ENCODE results near the gene DPP3.

DPP3 gene

DNA sequence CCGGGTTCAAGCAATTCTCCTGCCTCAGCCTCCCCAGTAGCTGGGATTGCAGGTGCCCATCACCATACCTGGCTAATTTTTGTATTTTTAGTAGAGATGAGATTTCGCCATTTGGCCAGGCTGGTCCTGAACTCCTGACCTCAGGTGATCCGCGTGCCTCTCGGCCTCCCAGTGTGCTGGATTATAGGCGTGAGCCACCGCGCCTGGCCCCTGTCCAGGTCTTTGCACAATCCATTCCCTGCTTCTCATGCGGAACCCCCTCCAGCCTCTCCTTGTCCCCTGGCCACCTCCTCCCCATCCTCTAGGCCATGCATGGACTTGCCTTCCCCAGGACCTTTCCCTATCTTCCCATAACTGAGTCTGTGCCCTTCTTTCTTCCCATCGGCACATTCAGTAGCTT is 8.7 kb downstream of the DPP3 start:
- no peak for DNase-seq (ENCODE audit: low read depth)

DNA sequence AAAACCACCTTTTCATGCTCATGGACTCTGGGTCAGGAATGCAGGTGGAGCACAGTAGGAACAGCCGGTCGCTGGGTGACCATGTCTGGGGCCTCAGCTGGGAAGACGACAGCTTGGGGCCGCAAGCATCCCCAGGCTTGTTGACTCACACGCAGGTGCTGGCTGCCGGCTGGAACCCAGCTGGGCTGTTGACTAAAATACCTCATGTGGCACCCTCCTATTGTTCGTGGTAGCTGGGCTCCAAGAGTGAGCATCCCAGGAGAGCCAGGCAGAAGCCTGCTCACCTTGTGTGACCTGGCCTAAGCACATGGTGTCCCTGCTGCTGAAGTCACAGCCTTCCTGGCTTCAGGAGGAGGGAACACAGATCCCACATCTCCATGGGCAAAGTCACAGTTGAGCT is 9.4 kb downstream of the DPP3 start:
- DNase-seq (ENCODE audit: low read depth) = no peak

DNA sequence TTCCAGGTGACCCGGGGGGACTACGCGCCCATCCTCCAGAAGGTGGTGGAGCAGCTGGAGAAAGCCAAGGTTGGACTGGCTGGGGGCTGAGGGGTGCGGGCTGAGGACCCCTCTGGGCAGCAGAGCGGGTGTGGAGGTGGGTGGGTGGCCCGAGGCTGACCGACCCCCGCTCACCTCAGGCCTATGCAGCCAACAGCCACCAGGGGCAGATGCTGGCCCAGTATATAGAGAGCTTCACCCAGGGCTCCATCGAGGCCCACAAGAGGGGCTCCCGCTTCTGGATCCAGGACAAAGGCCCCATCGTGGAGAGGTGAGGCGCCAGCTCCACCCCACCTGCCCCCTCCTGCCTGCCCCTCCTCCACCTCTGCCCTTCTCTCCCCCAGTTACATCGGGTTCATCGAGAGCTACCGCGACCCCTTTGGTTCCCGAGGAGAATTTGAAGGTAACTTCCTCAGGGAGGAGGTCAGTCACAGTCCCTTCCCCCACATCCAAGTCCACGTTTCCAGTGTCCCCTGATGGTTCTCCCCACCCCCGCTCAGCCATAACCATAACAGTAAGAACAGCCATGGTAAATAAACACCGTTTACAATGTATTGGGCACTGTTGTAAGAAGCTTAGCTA is 11.2 kb downstream of the DPP3 start:
- DNase-seq (ENCODE audit: low read depth) = no peak

DNA sequence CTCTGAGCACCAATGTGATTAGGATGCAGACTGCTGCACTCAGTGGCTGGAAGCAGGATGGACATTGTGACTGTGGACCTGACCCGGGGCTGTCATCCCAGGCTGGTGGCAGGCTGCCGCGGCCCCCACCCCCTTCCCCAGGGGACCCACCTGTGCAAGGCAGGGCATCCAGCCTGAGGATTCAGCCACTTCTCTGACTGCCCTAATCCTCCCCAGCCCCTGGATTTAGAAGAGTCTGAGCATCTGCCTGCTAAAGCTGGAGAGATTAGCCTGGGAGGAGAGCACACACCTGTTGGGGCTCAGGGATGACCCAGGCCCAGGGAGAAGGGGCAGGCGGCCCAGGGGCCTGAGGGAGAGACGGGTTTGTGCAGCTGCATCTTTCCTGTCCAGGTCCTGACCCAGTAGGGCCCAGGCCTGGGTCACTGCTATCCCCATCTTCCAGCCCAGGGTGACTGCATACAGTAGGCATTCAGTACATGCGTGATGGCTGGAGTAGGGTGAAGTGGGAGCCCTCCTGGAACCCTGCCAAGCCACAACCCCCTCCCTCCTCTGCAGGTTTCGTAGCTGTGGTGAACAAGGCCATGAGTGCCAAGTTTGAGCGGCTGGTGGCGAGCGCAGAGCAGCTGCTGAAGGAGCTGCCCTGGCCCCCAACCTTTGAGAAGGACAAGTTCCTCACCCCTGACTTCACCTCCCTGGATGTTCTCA is 12.1 kb downstream of the DPP3 start:
- DNase-seq (ENCODE audit: low read depth) = no peak

DNA sequence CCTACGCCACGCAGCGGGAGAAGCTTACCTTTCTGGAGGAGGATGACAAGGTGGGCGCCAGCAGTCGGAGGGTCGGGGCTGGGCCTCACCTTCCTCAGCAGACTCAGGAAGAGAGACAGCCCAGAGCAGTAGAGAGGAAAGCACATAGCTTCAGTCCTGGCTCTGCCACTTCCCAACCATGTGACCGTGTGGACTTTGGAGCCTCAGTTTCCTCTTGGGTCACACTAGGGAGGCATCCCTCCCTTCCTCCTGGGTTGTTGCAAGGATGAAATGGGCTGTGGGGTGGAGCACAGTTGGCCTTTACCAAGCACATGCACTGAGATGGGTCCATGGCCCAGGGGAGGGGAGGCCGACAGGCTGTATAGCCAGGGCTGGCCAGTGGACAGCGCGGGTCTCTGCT is 12.9 kb downstream of the DPP3 start:
- DNase-seq (ENCODE audit: low read depth) = no peak

DNA sequence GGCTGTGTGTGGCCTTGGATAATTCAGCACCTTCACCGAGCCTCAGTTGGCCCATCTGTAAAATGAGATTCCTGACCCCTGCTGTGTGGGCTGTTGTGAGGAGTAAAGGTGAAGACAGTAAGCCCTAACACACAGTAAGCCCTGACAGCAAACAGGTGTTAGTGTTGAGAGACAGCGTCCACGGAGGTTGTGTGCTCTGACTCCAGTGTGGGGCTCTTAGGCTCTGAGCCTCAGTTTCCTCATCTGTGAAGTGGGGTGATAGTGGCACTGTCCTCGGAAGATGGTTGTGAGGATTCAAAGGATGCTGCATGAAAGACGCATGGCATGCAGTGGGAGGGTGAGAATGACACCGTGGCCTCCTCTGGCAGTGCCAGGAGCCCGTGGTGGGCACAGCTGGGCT is 14.2 kb downstream of the DPP3 start:
- no peak for DNase-seq (ENCODE audit: low read depth)

DNA sequence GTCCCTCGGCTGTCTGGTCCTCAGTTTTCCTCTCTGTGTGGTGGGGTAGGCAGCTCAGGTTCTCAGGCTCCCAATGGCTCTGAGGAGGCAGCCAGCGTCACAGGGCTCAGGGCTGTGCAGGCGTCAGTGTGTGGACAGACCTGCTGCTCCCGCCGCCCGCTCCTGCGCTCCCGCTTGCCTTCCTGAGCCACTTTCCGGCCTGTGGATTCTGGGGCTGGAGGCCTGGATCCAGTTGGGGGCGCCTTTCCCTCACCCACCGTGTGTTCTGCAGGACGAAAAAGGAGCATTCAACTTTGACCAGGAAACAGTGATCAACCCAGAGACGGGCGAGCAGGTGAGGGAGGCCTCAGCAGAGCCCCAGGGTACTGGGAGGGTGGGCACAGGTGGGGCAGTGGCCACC is 14.7 kb downstream of the DPP3 start:
- DNase-seq (ENCODE audit: low read depth) = no peak

DNA sequence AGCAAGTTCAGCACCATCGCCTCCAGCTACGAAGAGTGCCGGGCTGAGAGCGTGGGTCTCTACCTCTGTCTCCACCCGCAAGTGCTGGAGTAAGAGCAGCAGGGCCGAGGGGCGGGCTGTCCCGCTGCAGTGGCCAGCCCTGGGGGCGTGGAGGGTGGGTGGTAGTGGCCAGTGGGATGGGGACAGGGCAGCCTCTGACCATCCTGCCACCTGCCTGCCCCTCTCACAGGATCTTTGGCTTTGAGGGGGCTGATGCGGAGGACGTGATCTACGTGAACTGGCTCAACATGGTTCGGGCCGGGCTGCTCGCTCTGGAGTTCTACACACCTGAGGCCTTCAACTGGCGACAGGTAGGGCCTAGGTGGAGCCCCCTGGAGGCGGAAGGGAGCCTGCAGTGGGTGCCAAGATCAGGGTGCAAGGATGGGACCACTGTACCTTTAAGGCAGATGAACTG is 15.2 kb downstream of the DPP3 start:
- DNase-seq (ENCODE audit: low read depth) = no peak

DNA sequence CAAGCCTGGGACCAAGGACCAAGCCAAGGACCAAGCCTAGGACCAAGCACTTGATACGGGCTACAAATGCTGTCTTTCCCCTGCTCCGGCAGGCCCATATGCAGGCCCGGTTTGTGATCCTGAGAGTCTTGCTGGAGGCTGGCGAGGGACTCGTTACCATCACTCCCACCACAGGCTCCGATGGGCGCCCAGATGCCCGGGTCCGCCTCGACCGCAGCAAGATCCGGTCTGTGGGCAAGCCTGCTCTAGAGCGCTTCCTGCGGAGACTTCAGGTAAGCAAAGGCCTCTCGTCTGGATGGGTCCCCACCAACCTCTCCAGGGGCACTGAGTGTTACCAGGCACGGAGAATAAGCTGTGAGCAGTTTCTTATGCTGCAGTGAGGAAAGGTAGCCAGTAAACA is 17.0 kb downstream of the DPP3 start:
- DNase-seq (ENCODE audit: low read depth) = no peak

DNA sequence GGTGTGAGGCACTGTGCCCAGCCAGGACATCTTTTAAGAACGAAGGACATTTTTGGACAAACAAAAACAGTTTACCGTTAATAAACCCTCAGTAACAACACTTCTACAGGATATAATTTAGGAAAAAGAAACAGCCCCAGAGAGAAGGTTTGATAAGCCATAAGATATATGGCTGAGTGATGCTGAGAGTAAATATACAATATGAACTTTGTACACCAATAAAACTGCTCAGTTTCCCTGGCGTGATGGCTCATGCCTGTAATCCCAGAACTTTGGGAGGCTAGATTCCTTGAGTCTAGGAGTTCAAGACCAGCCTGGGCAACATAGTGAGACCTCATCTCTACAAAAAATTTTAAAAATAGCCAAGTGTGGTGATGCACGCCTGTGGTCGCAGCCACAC is 18.3 kb downstream of the DPP3 start:
- DNase-seq (ENCODE audit: low read depth) = no peak

DNA sequence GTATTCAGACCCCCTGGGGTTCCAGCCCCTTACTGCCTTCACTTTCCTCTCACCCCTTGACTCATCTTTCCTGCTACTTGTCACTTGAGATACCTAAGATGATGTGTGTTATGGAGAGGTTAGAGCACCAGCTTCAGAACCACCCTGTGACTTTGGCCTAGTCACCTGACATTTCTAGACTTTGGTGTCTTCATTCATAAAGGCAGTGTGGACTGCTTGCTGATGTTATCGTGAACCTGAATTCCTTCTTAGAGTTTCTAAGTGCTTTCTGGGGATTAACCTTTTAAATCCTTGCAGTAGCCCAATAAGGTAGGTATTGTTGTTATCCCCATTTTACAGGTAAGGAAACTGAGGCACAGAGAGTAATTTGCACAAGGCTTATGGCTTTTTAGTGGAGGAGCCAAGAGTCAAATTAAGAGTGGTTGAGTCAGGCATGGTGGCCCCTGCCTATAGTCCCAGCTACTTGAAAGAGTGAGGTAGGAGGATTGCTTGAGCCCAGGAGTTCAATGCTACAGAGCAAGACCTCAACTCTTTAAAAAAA is 25.1 kb downstream of the DPP3 start:
- DNase-seq (ENCODE audit: low read depth) = no peak

DNA sequence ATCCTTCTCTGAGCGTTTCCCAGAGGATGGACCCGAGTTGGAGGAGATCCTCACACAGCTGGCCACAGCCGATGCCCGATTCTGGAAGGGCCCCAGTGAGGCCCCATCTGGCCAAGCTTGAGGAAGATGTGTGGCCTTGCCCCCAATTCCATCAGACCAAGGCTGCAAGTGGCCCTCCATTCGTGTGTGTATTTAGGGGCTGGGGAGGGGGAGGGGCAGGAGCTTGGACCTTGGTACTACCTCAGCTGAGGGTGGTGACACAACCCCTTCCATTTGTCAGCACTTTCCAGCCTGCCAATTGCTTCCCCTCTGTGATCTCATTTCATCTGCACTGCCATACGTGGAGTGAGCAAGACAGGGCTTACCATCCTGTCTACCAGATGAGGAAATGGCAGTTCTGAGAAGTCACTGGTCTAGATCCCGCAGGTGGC is 28.9 kb downstream of the DPP3 start:
- no peak for DNase-seq (ENCODE audit: low read depth)

DNA sequence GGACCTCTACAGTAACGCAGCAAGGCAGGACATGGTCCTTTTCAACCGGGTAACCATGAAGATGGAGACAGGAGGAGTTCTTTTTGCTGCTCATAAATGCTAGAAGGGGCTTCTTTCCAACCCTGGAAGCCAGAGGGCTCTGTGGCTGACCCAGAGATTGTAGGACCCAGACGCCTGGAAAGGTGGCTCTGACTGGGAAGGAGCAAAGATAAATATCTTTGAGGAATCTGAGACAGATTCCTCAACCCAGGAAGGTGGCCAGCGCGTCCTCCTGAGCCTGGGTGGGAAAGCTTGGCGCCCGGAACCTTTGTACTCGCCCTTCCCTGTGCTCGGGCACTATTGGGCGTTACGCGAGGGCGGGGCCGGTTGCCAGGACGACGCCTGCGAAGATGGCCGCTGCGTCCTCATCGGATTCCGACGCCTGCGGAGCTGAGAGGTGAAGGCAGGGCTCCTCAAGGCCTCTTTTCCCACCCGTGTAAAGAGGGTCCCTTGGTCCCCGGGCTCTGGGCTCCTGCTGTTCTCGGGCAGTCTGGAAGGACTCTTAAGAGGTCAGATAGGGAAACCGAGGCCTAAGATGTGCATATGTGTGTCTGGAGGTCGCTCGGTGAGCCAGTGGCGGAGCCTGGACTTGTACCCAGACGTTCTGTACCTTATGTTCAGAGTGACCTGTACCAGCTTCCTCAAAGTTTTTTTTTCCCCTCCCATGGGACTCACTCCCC is 30.2 kb downstream of the DPP3 start, which contains the start of gene BBS1:
Gene BBS1 (plus strand): TSS at position 365 of the 719 bp plus-strand sequence. CDS start 25 bp downstream, at position 390.
- DNase-seq (ENCODE audit: low read depth) = peak; percentile 27

DNA sequence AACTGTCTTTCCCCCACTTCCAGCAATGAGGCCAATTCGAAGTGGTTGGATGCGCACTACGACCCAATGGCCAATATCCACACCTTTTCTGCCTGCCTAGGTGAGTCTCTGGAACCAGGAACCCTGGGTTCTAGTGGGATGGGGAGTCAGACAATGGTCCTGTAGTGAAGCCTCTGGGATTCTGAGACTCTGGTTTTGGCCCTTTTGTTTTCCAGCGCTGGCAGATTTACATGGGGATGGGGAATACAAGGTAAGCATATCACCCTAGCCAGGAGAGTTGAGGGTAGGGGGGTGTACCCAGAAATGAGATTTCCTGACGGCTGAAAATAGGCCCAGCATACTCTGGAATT is 30.7 kb downstream of the DPP3 start:
- DNase-seq (ENCODE audit: low read depth) = no peak

DNA sequence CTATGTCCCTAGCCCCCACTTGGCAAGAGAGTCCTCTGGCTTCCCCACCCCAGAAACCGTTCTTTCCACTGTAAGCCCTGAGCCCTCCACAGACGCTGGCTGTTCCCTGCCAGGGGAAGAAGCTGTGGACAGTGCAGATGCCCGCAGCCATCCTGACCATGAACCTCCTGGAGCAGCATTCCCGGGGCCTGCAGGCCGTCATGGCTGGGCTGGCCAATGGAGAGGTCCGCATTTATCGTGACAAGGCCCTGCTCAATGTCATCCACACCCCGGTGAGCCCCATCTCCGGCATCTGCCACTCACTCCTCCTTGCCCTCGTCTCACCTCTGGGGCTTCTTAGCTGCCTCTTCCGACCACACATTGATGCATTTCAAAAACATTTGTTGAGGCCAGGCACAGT is 43.4 kb downstream of the DPP3 start:
- DNase-seq (ENCODE audit: low read depth) = no peak

DNA sequence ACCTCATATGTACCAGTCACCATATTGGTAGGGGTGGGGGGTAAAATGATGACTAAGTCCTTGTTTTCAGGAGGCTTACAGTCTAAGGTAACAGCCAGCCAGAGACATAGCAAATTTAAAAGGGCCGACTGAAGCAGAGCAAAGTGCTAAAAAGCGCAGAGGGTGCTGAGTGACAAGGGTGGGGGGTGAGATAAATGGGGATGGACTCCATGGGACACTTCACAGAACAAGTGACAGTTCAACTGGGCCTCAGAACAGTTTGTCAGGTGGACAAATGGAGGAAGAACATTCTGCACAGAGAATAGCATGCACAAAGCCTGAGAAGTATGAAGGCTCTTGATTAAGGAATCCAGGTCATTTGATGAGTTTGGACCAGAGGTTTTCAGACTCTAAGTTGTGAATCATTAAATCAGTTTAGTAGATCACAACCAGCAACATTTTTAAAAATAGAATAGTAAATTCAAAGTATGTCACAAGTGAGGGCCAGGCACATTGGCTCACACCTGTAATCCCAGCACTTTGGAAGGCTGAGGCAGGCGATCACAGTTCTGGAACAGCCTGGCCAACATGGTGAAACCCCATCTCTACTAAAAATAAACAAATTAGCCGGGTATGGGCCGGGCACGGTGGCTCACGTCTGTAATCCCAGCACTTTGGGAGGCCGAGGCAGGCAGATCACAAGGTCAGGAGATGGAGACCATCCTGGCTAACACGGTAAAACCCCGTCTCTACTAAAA is 44.2 kb downstream of the DPP3 start:
- no peak for DNase-seq (ENCODE audit: low read depth)

DNA sequence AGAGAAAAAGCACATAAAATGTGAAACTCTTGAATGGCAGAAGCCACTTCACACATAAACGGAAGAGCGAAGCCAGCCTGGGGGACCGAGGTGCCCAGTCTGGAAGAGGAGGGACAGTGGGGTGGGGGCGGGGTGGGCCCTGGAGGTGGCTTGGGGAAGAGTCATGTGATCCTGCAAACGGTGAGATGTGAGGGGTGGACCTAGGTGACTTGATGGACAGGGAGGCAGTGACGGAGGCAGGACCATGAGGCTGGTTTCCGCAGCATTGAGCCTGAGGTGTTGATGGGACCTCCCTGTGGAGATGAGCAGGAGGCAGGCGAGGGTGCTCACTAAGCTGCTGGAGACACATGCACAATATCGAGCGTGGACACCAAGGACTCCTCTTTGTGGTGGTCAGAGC is 48.8 kb downstream of the DPP3 start:
- DNase-seq (ENCODE audit: low read depth) = no peak

DNA sequence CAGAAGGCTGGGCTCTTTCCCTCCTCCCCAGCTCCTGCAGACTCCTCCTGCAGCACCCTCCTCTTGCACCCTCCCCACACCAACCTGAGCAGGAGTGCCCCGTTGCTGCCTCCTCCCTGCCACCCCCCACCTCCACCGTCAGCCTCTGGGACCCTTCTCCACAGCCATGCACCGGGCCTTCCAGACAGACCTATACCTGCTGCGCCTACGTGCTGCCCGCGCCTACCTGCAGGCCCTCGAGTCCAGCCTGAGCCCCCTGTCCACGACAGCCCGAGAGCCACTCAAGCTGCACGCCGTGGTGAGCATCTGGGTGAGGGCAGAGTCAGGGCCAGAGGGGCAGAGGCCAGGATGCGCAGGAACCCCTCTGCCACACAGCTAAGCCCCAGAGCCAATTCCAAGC is 49.4 kb downstream of the DPP3 start:
- no peak for DNase-seq (ENCODE audit: low read depth)

DNA sequence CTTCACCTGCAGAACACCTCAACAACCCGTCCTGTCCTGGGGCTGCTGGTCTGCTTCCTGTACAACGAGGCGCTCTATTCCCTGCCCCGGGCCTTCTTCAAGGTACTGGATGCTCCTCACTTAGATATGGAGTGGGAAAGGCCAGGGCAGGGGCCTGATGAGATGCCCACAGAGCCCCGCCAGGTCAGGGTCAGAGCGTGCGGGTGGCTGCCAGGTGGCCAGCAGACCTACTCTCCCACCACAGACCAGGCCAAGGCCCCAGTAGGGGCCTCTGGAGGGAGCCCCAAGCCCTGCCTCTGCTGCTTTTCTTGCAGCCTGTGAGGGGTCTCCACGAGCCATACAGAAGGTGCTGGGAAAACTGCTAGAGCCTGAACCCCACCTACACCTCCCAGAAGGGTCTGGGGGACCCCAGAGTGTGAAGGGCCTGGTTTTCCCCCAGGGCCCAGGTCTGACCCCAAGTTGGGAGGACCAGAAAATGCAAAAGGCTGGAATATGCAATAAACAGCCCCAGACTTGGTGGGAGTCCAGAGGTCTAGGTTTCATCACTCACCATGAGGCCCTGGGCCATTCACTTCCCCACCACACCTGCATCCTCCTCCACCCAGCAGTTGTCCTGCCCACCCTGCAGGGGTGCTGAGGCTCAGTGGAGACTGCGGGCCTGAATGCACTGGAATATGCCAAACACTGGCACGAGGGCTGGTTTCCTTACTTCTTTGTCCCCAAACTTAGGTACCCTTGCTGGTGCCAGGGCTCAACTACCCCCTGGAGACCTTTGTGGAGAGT is 50.9 kb downstream of the DPP3 start:
- no peak for DNase-seq (ENCODE audit: low read depth)

DNA sequence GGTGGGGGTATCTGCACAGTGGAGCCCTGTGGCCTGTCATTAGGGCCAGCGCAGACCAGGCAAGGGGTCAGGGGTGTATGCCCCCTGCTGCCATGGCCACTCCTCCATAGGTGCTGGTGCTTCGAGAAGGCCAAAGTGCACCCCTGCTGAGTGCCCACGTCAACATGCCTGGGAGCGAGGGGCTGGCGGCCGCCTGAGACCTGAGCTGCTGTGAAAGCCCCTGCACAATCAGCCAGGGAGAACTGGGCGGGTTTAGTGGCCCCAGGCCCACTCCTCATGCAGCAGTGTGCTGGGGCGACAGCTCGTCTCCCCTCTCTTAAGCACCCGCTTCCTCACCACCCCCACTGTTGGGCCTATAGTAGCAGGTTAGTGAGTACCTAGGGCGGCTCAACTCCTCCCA is 51.6 kb downstream of the DPP3 start:
- DNase-seq (ENCODE audit: low read depth) = no peak

DNA sequence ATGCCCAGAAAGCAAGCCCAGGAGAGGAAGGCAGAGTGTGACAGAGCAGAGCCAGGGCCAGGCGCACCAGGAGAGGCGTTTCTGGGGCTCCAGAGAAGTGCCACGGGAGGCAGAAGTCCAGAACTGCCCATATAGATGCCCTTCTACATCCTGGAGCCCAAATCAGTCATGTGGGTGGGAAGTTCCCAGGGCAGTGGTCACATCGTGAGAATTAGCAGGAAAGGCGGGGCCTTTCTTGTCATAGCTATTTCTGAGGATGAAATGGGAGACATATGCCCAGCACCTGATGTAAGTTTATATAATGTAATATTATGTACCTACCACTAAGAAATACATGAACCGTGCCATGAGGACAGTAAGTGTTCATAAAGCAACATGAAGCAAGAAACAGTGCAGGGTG is 52.5 kb downstream of the DPP3 start:
- DNase-seq (ENCODE audit: low read depth) = no peak

Data from fibroblast of the conjunctiva (primary cell).